HG02678 (cell line): ENCODE measurements around the gene NSG1.

Experiments
- ATAC-seq: cut with Tn5 transposase; IDR thresholded peaks from one replicate; pipeline ENCODE4 v1.9.1; 2021; ENCODE audit warnings: mild to moderate bottlenecking, moderate library complexity; ENCODE audit not compliant: unreplicated experiment

The NSG1 gene

DNA sequence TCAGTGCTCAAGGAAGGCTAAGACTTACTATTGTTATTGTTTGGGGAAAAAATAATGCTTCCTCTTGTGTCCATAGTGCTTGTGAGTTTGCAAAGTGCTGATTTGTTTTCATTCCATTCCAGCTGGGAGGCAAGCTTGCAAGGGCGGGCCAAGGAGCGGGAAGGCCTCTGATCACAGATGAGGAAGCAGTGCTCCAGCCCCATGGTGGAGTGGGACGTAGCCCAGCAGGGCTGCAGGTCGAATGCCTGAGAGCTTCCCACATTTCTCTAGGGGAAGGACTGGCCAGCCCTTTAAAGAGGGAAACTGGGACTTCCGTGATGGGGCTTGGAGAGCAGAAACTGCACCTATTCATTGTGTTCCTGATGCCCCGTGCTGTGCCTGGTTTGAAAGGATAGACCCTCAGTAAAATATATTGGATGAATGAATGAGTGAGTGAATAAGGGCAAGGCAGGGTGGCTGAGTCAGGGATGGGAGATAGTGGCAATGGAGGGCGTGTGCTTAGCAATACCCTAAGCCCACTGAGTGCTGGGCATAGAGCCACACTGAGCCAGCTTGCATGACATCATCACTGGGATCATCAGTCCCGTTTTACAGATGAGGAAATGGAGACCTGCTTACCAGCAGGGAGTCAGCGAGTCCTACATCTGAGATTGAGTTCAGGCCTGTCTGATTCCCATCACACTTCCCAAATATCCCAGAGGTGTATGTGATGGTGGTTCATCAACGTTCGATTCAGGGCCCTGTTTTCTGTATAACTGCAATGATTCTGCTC is 17.9 kb upstream of the NSG1 start:
- ATAC-seq = no peak

GRCh38 chr4:4374388-4375098 is 12.4 kb upstream of the NSG1 start:
- ATAC-seq = no peak

GRCh38 chr4:4376074-4376473 is 10.8 kb upstream of the NSG1 start:
- no peak for ATAC-seq

DNA sequence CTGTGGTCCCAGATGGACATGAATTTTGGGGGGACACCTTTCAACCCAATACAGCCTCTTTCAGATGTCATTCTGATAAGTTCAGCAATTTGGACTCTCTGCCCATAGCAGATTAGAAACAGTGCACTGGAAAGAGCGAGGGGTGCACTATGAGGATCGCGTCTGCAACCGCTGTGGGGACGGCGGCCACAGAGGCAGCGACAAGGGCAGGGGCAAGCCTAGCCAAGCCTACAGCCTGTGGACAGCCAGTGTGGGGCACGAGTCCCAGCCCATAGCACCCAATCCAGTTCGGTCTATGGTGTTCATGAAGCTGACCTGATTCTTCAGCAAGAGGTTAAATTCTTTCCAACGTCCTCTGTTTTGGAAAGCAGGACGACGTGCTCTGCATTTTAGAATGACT is 9.7 kb upstream of the NSG1 start:
- ATAC-seq = no peak

DNA sequence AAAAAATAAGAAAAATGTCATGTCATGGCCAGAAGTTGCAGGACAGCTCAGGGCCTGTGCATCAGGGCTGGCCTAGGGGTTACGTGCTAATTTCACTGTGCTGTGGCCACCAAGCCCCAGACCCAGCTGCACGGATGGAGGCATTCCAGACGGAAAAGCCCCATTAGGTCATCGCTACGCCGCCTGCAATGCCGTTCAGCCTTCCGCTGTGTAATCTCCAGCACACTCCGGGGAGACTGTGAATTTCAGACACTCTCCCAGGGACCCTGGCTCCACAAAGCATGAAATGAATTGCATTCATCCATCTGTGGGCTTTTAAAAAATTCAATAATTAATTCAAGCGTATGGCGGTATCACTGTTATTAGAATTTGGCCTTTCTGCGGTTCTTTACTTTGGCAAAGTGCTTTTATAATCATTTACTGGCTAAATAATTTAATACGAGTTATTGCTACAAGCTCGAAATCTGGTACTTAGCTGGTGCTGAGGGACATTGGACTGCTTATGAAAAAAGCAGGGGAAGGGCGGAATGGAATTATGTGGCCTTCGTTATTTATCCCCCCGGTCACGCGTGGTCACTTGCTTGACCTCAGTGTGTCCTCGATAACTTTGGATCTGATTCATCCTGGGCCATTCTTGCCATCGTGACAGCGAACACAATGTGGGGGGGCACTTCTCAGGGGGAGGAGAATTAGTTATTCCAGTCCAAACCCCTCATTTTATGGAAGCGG is 9.0 kb upstream of the NSG1 start:
- ATAC-seq = no peak

GRCh38 chr4:4379540-4380087 is 7.3 kb upstream of the NSG1 start:
- ATAC-seq = no peak

GRCh38 chr4:4383085-4383484 is 3.8 kb upstream of the NSG1 start:
- no peak for ATAC-seq

DNA sequence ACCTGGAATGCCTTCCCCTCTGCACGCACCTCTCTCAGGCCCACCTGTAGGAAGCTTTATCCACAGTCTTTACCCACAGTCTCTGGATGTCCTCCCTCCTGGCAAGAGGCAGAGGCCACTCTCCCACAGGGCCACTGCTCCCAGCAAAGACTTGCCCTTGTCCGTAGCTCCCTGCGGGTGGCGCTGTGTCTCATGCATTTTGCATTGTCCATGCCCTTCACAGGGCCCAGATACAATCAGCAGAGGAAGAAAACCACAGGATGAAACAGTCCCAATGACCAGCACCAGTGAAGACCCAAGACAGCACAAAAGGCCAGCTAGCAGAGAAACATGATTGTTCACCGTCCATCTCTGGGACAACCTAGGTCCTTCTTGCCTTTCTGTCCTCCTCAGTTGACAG is 2.1 kb upstream of the NSG1 start:
- no peak for ATAC-seq

- no peak for ATAC-seq
These were observed 1.1 kb upstream of the NSG1 start for GRCh38 chr4:4385729-4386295.

DNA sequence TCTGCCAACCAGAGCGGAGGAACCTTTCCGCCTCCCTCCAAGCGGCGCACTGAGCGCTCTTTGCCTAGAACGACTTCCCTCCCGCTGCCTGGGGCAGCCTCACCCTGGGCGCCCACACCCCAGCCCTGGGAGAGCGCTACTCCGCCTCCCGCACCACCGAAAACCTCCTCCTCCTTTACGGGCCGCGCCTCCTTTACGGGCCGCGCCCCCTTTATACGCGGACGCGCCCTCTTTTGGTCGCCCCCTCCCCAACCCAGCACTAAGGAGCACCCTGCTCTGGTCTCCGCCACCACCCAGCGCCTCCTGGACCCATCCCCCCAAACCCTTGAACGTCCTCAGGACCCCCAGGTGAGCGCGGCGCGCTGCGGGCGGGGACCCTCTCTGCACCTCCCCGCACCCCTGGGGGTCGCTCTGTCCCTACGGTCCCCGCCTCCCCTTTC is 586 bp upstream of the NSG1 start:
- no peak for ATAC-seq

- ATAC-seq = no peak
These were observed 819 bp downstream of the NSG1 start for GRCh38 chr4:4387531-4388310.

DNA sequence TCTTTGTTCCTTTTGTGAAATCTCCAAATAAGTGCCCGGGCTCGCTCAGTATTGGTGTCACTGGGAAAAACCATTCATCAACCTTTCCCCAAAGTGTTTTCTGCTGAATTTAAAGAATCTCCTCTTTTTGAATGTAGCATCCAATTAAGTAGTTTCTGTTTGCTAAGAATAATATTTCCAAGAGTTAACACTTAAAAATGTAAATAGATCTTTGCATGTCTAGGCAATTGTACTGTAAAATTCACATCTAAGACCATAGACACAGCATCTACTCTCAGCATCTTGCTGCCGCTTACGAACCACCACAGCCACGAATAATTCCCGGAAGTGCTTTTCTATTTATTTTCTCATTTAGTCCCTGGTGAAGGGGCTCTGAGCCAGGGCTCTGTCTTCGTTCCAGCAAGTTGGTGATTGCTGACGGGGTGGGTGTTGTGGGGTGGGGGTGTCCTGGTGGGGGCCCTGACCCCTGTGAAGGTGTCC is 1.4 kb downstream of the NSG1 start:
- ATAC-seq = no peak

GRCh38 chr4:4388836-4389575 is 2.1 kb downstream of the NSG1 start:
- no peak for ATAC-seq

DNA sequence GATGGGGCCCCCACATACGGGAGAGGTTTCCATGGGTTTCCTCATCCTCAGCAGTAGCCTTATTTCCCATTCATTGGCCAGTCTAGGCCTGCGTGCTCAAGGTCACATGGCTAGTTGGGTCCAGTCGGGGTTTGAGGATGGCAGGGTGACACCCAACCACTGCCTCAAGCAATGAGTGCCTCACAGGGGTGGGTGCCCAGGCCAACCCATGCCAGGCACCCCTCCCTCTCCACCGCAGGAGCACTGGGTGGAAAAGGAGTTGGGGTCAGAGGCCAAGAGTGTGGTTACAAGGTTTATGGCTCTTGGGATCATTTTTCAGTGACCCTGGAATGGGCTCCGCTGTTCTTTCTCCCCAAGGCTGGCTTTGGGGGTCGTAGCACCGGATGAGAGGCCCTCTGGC is 3.1 kb downstream of the NSG1 start:
- no peak for ATAC-seq

DNA sequence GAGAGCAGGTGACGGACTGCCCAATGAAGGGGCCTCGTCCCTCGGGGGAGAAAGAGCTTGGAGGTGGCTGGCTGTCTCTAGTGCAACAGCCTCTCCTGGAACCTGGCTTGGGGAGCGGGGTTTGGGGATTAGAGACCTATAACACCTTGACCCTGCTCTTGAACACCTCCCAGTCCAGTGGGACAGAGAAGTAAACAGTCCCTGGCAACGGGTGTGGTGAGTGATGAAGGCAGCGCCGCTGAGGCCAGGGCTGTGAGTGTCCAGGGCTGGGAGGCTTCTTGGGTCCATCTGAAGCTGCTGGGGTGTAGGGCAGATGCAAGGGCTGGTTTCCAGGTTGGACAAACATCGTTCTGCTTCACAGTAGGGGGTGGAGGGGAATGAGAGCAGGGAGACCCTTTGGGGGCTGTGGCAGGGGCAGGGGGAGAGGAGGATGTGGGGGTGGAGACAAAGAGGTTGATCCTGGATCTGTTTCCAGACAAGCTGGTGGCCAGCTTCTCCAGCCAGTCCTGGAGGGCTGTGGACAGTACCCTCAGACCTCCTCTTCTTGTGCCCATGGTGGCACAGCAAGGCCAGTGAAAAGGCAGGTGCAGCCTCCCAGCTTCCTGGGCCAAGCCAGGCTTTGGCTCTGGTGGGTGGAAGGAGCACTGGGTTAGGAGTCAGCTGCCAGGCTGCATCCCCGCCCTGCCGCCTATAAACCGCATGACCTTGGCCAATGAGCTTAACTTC is 3.8 kb downstream of the NSG1 start:
- no peak for ATAC-seq

GRCh38 chr4:4391866-4392265 is 5.0 kb downstream of the NSG1 start:
- ATAC-seq = no peak

- no peak for ATAC-seq
These were observed 5.7 kb downstream of the NSG1 start for GRCh38 chr4:4392501-4393183.

DNA sequence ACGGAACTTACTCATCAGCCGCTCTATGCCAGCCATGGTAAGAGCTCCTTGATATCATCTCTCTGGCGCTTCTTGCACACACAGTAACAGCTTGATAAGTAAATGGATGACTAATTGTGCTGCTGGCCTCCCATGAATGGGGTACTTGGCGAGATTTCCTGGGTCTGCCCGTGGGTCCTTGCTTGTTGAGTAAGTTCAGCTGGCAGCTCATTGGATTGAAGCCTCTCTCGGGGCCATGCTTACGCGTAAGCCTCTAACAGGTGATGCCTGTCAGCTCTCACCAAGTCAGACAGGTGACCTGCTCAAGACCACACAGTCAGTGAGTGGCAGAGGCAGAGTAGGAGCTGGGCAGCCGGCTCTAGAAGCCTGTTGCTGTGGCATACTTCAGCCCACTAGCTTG is 7.7 kb downstream of the NSG1 start:
- ATAC-seq = no peak
